Measurements from ENCODE around the gene IRS1. TPM values are rescaled to one million over a fixed set of nuclear protein-coding genes. Genes with fewer than 3 reads are reported as not detected.

IRS1 gene
- polyA plus RNA-seq, 2 of the 4 experiments (the other 2 are of a cell fraction), result 10.4 to 13.9 TPM

DNA sequence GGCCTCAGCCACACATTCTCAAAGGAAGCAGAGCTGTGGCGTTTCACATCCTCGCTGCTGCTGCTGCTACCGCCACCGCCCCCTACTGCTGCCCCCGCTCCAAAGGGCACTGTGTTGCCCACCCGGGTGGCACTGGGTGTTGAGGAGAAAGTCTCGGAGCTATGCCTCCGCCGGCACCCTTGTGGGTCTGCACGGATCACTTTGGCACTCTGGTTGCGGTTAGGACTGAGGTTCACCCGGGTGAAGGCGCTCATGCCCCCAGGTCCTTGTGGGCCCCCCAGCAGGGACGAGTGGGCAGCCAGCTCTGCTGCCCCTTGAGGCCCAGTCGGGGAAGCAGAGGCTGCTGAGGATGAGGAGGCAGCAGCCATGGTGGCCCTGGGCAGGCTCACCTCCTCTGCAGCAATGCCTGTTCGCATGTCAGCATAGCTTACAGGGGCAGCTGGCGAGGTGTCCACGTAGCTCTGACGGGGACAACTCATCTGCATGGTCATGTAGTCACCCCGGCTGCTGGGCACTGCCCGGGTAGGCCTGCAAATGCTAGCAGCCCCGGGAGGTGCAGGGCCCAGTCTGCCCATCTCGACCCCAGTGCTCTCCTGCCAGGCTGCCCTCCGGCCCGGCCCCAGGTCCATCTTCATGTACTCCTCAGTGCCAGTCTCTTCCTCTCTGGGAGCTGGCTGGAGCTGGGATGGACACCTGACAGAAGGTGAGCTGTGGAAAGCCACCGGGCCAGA, 4.2 kb downstream of the IRS1 start:
- Histone ChIP-seq H3K4me3 (peak overlapping the region; percentile 48), H3K4me1 (peaks cover 49% of the 10 kb centered on the region), H3K27ac (peak overlapping the region; percentile 91 to 100), H3K4me2 (peak overlapping the region; percentile 96), H3K9me3 (no peaks in the 10 kb centered on the region)
- DNase-seq (ENCODE audit: low read depth in 1 of 2, low spot score in 1 of 2), result no peak
- no peak for TF ChIP-seq CEBPB (IDR thresholded peaks at IDR 0.05)
- TF ChIP-seq, protein P1, sequence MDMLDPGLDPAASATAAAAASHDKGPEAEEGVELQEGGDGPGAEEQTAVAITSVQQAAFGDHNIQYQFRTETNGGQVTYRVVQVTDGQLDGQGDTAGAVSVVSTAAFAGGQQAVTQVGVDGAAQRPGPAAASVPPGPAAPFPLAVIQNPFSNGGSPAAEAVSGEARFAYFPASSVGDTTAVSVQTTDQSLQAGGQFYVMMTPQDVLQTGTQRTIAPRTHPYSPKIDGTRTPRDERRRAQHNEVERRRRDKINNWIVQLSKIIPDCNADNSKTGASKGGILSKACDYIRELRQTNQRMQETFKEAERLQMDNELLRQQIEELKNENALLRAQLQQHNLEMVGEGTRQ (IDR thresholded peaks at IDR 0.05), result no peak
- no peak for TF ChIP-seq CHD4 (IDR thresholded peaks at IDR 0.05; ENCODE audit: borderline replicate concordance)
- TF ChIP-seq RCOR1 (IDR thresholded peaks at IDR 0.05; ENCODE audit: low read depth, low read length), result no peak
- ChIA-PET POLR2A (interaction anchor here (0.5 to 1.5 kb wide), 3 partner anchors 143 to 1130 kb away, joined by 3 to 6 read pairs (median 4); no protein-coding TSS in a partner anchor), CTCF (interaction anchor here (0.6 to 3.0 kb wide), 15 partner anchors 25 to 1135 kb away, joined by 3 to 9 read pairs (median 5); no protein-coding TSS in a partner anchor)
- 62% methylated on average over 14 of the region's 26 CpGs for WGBS (ENCODE audit: missing lambda C conversion rate)
- ATAC-seq, result no peak
- FAIRE-seq, result no peak

DNA sequence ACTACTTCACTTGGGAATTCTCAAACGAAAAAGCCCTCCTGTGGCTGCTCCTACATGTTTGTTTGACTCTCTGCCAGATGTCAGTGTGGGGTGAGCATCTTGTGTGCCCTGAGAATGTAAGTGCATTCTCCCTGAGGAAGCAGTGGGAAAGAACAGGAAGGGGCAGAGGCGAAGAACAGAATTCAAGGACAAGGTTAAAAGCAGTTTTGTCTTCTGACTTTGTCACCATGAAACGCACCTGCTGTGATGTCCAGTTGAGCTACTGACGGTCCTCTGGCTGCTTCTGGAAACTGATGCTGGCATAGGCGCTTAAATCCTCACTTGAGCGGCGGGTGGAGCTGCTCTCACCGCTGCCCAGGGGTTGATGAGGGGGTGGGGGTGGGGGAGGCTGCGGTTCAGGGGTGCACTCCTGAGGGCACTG, 4.9 kb downstream of the IRS1 start:
- FAIRE-seq, result no peak
- H3K9me3 ChIP-seq, result no peaks in the 10 kb centered on the region
- ChIA-PET CTCF (interaction anchor here (0.6 to 3.0 kb wide), 11 partner anchors 24 to 1125 kb away, joined by 3 to 9 read pairs (median 5); no protein-coding TSS in a partner anchor), POLR2A (interaction anchor here (0.6 to 1.5 kb wide), 3 partner anchors 143 to 1478 kb away, joined by 4 to 6 read pairs (median 5); no protein-coding TSS in a partner anchor)
- peak overlapping the region; percentile 48 for H3K4me3 ChIP-seq
- WGBS (ENCODE audit: missing lambda C conversion rate), result 14% methylated on average over 5 of the region's 9 CpGs
- TF ChIP-seq FOSB (CRISPR knock-in tag; IDR thresholded peaks at IDR 0.05), result no peak
- no peak for TF ChIP-seq POLR2A (IDR thresholded peaks at IDR 0.05; ENCODE audit: low read length)
- TF ChIP-seq KDM1A (IDR thresholded peaks at IDR 0.05; ENCODE audit: low read depth), result no peak
- TF ChIP-seq CBX2 (IDR thresholded peaks at IDR 0.05; ENCODE audit: borderline replicate concordance, low read depth), result no peak
- no peak for TF ChIP-seq ESRRA (IDR thresholded peaks at IDR 0.05; ENCODE audit: borderline replicate concordance, low read length)
- TF ChIP-seq RARB (CRISPR knock-in tag; IDR thresholded peaks at IDR 0.05), result no peak
- no peak for TF ChIP-seq ZNF302 (CRISPR knock-in tag; IDR thresholded peaks at IDR 0.05)
- TF ChIP-seq, protein P2, sequence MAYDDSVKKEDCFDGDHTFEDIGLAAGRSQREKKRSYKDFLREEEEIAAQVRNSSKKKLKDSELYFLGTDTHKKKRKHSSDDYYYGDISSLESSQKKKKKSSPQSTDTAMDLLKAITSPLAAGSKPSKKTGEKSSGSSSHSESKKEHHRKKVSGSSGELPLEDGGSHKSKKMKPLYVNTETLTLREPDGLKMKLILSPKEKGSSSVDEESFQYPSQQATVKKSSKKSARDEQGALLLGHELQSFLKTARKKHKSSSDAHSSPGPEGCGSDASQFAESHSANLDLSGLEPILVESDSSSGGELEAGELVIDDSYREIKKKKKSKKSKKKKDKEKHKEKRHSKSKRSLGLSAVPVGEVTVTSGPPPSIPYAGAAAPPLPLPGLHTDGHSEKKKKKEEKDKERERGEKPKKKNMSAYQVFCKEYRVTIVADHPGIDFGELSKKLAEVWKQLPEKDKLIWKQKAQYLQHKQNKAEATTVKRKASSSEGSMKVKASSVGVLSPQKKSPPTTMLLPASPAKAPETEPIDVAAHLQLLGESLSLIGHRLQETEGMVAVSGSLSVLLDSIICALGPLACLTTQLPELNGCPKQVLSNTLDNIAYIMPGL (CRISPR knock-in tag; IDR thresholded peaks at IDR 0.05; ENCODE audit: borderline replicate concordance), result no peak
- TF ChIP-seq BHLHE40 (IDR thresholded peaks at IDR 0.05; ENCODE audit: low read depth, low read length), result no peak
- TF ChIP-seq ZFP36 (IDR thresholded peaks at IDR 0.05; ENCODE audit: borderline replicate concordance, partially characterized antibody), result no peak
- TF ChIP-seq HOXA7 (CRISPR knock-in tag; IDR thresholded peaks at IDR 0.05), result no peak
- no peak for TF ChIP-seq HOXB13 (CRISPR knock-in tag; IDR thresholded peaks at IDR 0.05; ENCODE audit: low read depth)
- TF ChIP-seq RCOR1 (IDR thresholded peaks at IDR 0.05; ENCODE audit: low read depth, low read length), result no peak
- TF ChIP-seq, protein P3, sequence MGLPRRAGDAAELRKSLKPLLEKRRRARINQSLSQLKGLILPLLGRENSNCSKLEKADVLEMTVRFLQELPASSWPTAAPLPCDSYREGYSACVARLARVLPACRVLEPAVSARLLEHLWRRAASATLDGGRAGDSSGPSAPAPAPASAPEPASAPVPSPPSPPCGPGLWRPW (IDR thresholded peaks at IDR 0.05), result no peak
- H3K4me1 ChIP-seq, result peaks cover 56% of the 10 kb centered on the region
- H3K4me2 ChIP-seq, result peak overlapping the region; percentile 96
- peak overlapping the region; percentile 91 to 100 for H3K27ac ChIP-seq
- no peak for ATAC-seq
- DNase-seq (ENCODE audit: low read depth in 1 of 2, low spot score in 1 of 2), result peak in 1 of 2 experiments; percentile 61

DNA sequence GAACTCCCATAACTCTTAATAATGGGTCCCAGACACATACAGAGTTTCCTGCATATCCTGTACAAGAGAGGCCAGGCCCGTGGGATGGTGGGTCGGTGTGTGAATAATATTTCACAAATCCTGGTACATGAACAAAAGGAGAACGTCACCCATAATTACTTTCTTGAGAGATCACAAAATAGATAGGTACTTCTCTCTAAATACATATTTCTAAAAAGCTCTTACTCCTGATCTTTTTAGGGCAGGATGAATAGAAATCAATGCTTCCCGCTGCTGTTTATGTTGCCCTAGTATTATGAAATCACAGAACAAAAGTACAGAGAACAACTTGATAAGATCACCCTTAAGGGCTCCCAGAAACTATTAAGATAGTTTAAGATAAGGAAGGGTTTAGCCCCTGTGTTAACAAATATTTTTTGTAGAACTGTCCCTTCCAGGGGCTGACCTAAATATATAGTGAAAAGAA, 5.4 kb downstream of the IRS1 start:
- peak overlapping the region; percentile 96 for H3K4me2 ChIP-seq
- H3K4me3 ChIP-seq, result peak overlapping the region; percentile 48
- no peak for ATAC-seq
- TF ChIP-seq CEBPB (IDR thresholded peaks at IDR 0.05) (peak in 1 of 2 experiments; percentile 46; a peak in 1 of 4 replicates), NPAS2 (CRISPR knock-in tag; IDR thresholded peaks at IDR 0.05; ENCODE audit: borderline replicate concordance) (no peak)
- H3K27ac ChIP-seq, result peak overlapping the region; percentile 91 to 100
- H3K4me1 ChIP-seq, result peaks cover 61% of the 10 kb centered on the region
- WGBS (ENCODE audit: missing lambda C conversion rate), result 3% methylated on average over 4 of the region's 4 CpGs
- no peak for DNase-seq (ENCODE audit: low read depth in 1 of 2, low spot score in 1 of 2)
- H3K9me3 ChIP-seq, result no peaks in the 10 kb centered on the region
- FAIRE-seq, result no peak
- ChIA-PET CTCF (interaction anchor here (0.6 to 3.0 kb wide), 4 partner anchors 24 to 1129 kb away, joined by 3 to 9 read pairs (median 7); no protein-coding TSS in a partner anchor), POLR2A (interaction anchor here (0.6 kb wide), 1 partner anchor 1478 kb away, joined by 5 read pairs; no protein-coding TSS in a partner anchor)
